PC-3 (cell line): ENCODE measurements around the gene DCAF5. TPM values are rescaled to one million over a fixed set of nuclear protein-coding genes. Genes with fewer than 3 reads are reported as not detected.
A peak's percentile ranks its signal among the peaks of the same experiment; 100 is the strongest.

Experiments used
- ATAC-seq: fragments of 200-7000 bp; cut with Tn5 transposase; 2 replicates; pipeline ENCODE4 v1.9.1; 2020; ENCODE audit warnings: mild to moderate bottlenecking, moderate library complexity
- BruUV-seq: library from RNA; stranded (reverse); fragments of 400-500 nt; replicated peaks from 2 replicates; lab custom pipeline; 2021; lab: Mats Ljungman, UMichigan
- CTCF ChIA-PET: fragments of 300-600 bp; sonication (Branson Sonifier 250); formaldehyde crosslinking; loops from one replicate; lab custom pipeline; 2022; ENCODE audit warnings: antibody characterized with exemption; lab: Charles Lee
- POLR2A ChIA-PET: fragments of 300-600 bp; sonication (Branson Sonifier 250); formaldehyde crosslinking; loops from one replicate; lab custom pipeline; 2022; ENCODE audit warnings: antibody characterized with exemption; ENCODE audit not compliant: unreplicated experiment; lab: Charles Lee
- DNase-seq: peaks from one replicate; pipeline ENCODE4 v3.0.0-alpha.2; 2015
- H2AFZ ChIP-seq: fragments of 300-600 bp; sonication (generic); 2 replicates; pipeline ENCODE4 v1.6.0; 2016; ENCODE audit warnings: antibody characterized with exemption, low read length
- H3F3A ChIP-seq: fragments of 300-600 bp; sonication (generic); one replicate; pipeline ENCODE4 v1.6.0; 2017; ENCODE audit warnings: antibody characterized with exemption, low read length, control low read depth, mild to moderate bottlenecking; ENCODE audit not compliant: unreplicated experiment
- H3K27ac ChIP-seq: fragments of 300-600 bp; sonication (generic); 2 replicates; pipeline ENCODE4 v1.5.1; 2016; ENCODE audit warnings: mild to moderate bottlenecking, low read length
- H3K27me3 ChIP-seq: fragments of 300-600 bp; sonication (generic); 2 replicates; pipeline ENCODE4 v1.6.1; 2016; ENCODE audit warnings: low read length, mixed read lengths
- H3K36me3 ChIP-seq: fragments of 300-600 bp; sonication (generic); 2 replicates; pipeline ENCODE4 v1.6.1; 2016; ENCODE audit warnings: low read depth, mixed run types, low read length, mixed read lengths
- H3K4me1 ChIP-seq: fragments of 300-600 bp; sonication (generic); 2 replicates; pipeline ENCODE4 v1.5.1; 2016; ENCODE audit warnings: low read length; ENCODE audit not compliant: insufficient read depth
- H3K4me2 ChIP-seq: fragments of 300-600 bp; sonication (generic); 2 replicates; pipeline ENCODE4 v1.6.0; 2016; ENCODE audit warnings: low read length
- H3K4me3 ChIP-seq: fragments of 300-600 bp; sonication (generic); 2 replicates; pipeline ENCODE4 v1.5.1; 2016; ENCODE audit warnings: mild to moderate bottlenecking, low read length, mixed read lengths
- H3K79me2 ChIP-seq: fragments of 300-600 bp; sonication (generic); 2 replicates; pipeline ENCODE4 v1.6.1; 2017; ENCODE audit warnings: low read length, mixed read lengths
- H3K9ac ChIP-seq: fragments of 300-600 bp; sonication (generic); 2 replicates; pipeline ENCODE4 v1.6.0; 2016; ENCODE audit warnings: mild to moderate bottlenecking, low read length
- H3K9me2 ChIP-seq: fragments of 300-600 bp; sonication (generic); replicated peaks from 2 replicates; pipeline ENCODE4 v1.6.1; 2016; ENCODE audit warnings: mixed run types, low read length, mixed read lengths
- H3K9me3 ChIP-seq: fragments of 300-600 bp; sonication (generic); 2 replicates; pipeline ENCODE4 v1.6.1; 2016; ENCODE audit warnings: low read length, mixed read lengths
- H4K20me1 ChIP-seq: fragments of 300-600 bp; sonication (generic); 2 replicates; pipeline ENCODE4 v1.6.1; 2016; ENCODE audit warnings: low read length, mixed read lengths
- CTCF ChIP-seq: fragments of 300-600 bp; sonication (generic); conservative IDR thresholded peaks from 2 replicates; pipeline ENCODE4 v1.5.1; 2017; ENCODE audit warnings: antibody characterized with exemption, low read depth, mild to moderate bottlenecking, low read length
- EZH2 ChIP-seq: fragments of 300-600 bp; sonication (generic); IDR thresholded peaks from one replicate; pipeline ENCODE4 v1.6.1; 2017; ENCODE audit warnings: antibody characterized with exemption, mild to moderate bottlenecking, low read length; ENCODE audit not compliant: unreplicated experiment
- EZH2phosphoT487 ChIP-seq: fragments of 300-600 bp; sonication (generic); IDR thresholded peaks from 2 replicates; pipeline ENCODE4 v1.6.1; 2018; ENCODE audit warnings: mild to moderate bottlenecking, antibody characterized with exemption, low read length, borderline replicate concordance
- intact Hi-C: fragments of 100-400 bp; cut with micrococcal nuclease; formaldehyde crosslinking; loops from 2 replicates; pipeline ENCODE4 v1.9.0; 2023
- total RNA-seq: library from RNA; depleted of rRNA; stranded (reverse); fragments of >200 nt; gene quantifications from 2 replicates; pipeline ENCODE4 v1.2.3, GENCODE V29; 2014

DCAF5 gene
- total RNA-seq, 1 experiment from 2014 or later = 17.5 TPM

GRCh38 chr14:69193721-69194120 is 40.8 kb upstream of the DCAF5 start:
- intact Hi-C loops = loop anchor here (10.0 kb wide), 1 partner anchor 219 kb away; the partner anchor contains the start of gene ACTN1
- ATAC-seq (no peak), DNase-seq (no peak)
- H3K4me1 ChIP-seq = peaks cover 13% of the 10 kb centered on the region
- H3K9me2 ChIP-seq = no peaks in the 10 kb centered on the region
- CTCF ChIA-PET = no interaction called here
- no TSS peak for BruUV-seq
- H3K36me3 ChIP-seq = no peaks in the 10 kb centered on the region
- peaks cover 41% of the 10 kb centered on the region for H3K79me2 ChIP-seq
- H3K9me3 ChIP-seq = no peaks in the 10 kb centered on the region
- H3K4me2 ChIP-seq = no peak overlapping the region
- no peak overlapping the region for H3K4me3 ChIP-seq
- H2AFZ ChIP-seq = no peak overlapping the region
- no peaks in the 10 kb centered on the region for H3K27me3 ChIP-seq
- H3K27ac ChIP-seq = no peak overlapping the region
- TF ChIP-seq EZH2 (no peak), CTCF (no peak), EZH2phosphoT487 (no peak)
- POLR2A ChIA-PET = no interaction called here
- H4K20me1 ChIP-seq = no peaks in the 10 kb centered on the region
- H3K9ac ChIP-seq = no peak overlapping the region
- H3F3A ChIP-seq = no peaks in the 10 kb centered on the region

GRCh38 chr14:69191340-69192111 is 38.6 kb upstream of the DCAF5 start, which contains the start of gene EXD2:
Gene EXD2, plus strand, starts transcription at chr14:69191498. Its CDS starts 17,973 bp downstream, at chr14:69209471.
- H3K9me3 ChIP-seq = no peaks in the 10 kb centered on the region
- ATAC-seq (peak; percentile 97), DNase-seq (peak; percentile 95)
- intact Hi-C loops = loop anchor here (1.0 to 10.0 kb wide), 5 partner anchors 13 to 217 kb away; partner anchors contain the start of genes ACTN1, DCAF5, ERH and SLC39A9
- H3K79me2 ChIP-seq = peaks cover 37% of the 10 kb centered on the region
- no peaks in the 10 kb centered on the region for H3K36me3 ChIP-seq
- no TSS peak for BruUV-seq
- H3K4me2 ChIP-seq = peak within 1 kb of the TSS; percentile 93
- no peaks in the 10 kb centered on the region for H4K20me1 ChIP-seq
- peak within 1 kb of the TSS; percentile 84 for H3K4me3 ChIP-seq
- CTCF ChIA-PET = interaction anchor here (0.6 to 1.2 kb wide), 4 partner anchors 10 to 1789 kb away, joined by 3 to 6 read pairs (median 4); no protein-coding TSS in a partner anchor
- peak within 1 kb of the TSS; percentile 79 for H2AFZ ChIP-seq
- peaks cover 13% of the 10 kb centered on the region for H3K4me1 ChIP-seq
- H3K27me3 ChIP-seq = no peaks in the 10 kb centered on the region
- POLR2A ChIA-PET = interaction anchor here (0.5 to 0.7 kb wide), 5 partner anchors 16 to 670 kb away, joined by 3 to 6 read pairs (median 4); no protein-coding TSS in a partner anchor
- no peaks in the 10 kb centered on the region for H3K9me2 ChIP-seq
- peak within 1 kb of the TSS; percentile 85 for H3K9ac ChIP-seq
- H3K27ac ChIP-seq = peak within 1 kb of the TSS; percentile 56
- no peak for TF ChIP-seq EZH2phosphoT487
- no peak for TF ChIP-seq CTCF
- TF ChIP-seq EZH2 = no peak
- no peaks in the 10 kb centered on the region for H3F3A ChIP-seq

GRCh38 chr14:69190191-69190590 is 37.3 kb upstream of the DCAF5 start:
- no peaks in the 10 kb centered on the region for H4K20me1 ChIP-seq
- H3K27me3 ChIP-seq = no peaks in the 10 kb centered on the region
- no TSS peak for BruUV-seq
- peaks cover 13% of the 10 kb centered on the region for H3K4me1 ChIP-seq
- H2AFZ ChIP-seq = no peak overlapping the region
- ChIA-PET POLR2A (no interaction called here), CTCF (no interaction called here)
- no peaks in the 10 kb centered on the region for H3K9me3 ChIP-seq
- ATAC-seq (no peak), DNase-seq (no peak)
- peaks cover 27% of the 10 kb centered on the region for H3K79me2 ChIP-seq
- H3F3A ChIP-seq = no peaks in the 10 kb centered on the region
- no peak overlapping the region for H3K27ac ChIP-seq
- no peak overlapping the region for H3K4me2 ChIP-seq
- intact Hi-C loops = loop anchor here (10.0 kb wide), 1 partner anchor 215 kb away; the partner anchor contains the start of gene ACTN1
- no peaks in the 10 kb centered on the region for H3K9me2 ChIP-seq
- H3K36me3 ChIP-seq = no peaks in the 10 kb centered on the region
- TF ChIP-seq EZH2phosphoT487 = no peak
- no peak for TF ChIP-seq EZH2
- no peak for TF ChIP-seq CTCF
- no peak overlapping the region for H3K4me3 ChIP-seq
- no peak overlapping the region for H3K9ac ChIP-seq
